Measurements from ENCODE around the gene DIPK1B.

- TF ChIP-seq CTCF (IDR thresholded peaks at IDR 0.05) (no peak), POLR2AphosphoS5 (IDR thresholded peaks at IDR 0.05) (no peak)
Measured at GRCh38 chr9:136714893-136715274, 2.5 kb downstream of the DIPK1B start.
